HG03135 (cell line): ENCODE data around the gene SLC1A4.

Experiments
- ATAC-seq: cut with Tn5 transposase; IDR thresholded peaks from one replicate; pipeline ENCODE4 v1.9.1; 2021; ENCODE audit warnings: mild to moderate bottlenecking, moderate library complexity; ENCODE audit not compliant: unreplicated experiment

The SLC1A4 gene

DNA sequence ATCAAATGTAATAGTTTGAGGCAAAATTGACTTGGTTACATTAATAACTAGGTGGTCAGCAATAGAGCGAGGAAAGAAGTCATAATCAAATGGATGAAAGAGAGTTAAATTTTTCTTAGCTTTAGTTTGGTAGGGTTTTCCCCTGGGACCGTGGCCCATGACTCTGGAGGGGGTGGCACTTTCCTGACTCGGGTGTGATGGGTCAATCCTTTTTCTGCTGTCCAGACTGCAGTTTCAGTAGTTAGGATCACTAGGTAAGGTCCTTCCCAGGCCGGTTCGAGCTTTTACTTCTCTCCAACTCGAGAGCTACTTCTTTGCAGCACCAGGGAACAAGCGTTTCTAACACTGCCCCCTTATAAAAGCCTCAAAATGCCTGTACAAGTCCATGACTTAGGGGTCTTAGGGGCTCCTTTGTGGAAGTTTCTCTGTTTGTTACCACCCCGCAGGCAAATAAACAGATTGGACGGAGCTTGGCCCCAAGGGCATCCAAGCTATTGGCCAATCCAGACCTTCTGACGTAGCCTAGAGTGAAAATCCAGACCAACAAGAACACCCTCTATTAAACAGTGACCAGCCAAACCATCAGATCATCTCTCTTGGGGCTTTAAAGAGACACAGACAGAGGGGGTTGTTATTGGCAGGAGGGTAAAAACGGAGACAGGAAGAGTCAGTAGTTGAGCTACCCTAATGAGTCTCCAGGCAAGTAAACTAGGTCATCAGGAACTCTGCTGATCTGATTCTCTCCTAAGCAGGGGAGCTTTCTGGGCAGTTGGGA is 57.6 kb downstream of the SLC1A4 start:
- ATAC-seq, result no peak

DNA sequence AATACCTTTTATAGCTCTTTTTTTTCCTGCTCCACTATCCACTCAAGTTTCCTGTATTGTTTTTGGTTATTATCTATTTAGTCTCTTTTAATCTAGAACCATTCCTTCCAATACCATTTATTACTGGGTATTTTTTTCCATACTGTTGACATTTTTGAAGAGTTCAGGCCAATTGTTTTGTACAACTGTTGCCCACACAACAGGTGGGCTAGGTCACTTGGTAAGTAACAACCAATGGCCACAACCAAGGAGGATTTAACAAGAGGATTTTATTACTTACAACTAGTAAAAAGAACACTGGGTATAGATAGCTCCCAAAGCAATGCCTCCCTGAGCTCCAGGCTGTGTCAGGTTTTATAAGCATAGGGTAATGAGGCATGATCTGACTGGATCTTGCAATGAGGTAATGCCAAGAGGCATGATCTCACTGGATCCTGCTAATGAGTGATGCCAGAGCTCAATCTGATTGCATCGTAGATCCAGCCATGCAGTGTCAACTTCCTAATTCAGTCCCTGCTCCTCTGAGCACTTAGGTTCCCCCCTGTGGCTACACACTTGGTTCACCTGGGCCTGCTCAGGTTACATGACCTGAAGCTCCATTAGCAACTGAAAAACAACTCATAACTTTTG is 59.9 kb downstream of the SLC1A4 start:
- ATAC-seq, result no peak

DNA sequence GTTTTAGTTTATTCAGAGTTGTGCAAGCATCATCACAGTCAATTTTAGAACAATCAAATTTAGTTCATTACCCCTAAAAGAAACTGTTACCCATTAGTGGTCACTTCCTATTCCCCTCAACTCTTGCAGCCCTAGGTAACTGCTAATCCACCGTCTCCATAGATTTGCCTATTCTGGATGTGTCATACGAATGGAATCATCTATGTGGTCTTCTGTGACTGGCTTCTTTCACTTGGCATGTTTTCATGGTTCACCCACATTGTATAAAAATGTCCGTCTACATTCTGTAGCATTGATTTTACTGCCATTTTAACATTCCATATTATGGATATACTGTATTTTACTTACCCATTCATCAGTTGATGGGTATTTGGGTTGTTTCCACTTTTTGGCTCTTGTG is 61.7 kb downstream of the SLC1A4 start:
- ATAC-seq, result no peak

DNA sequence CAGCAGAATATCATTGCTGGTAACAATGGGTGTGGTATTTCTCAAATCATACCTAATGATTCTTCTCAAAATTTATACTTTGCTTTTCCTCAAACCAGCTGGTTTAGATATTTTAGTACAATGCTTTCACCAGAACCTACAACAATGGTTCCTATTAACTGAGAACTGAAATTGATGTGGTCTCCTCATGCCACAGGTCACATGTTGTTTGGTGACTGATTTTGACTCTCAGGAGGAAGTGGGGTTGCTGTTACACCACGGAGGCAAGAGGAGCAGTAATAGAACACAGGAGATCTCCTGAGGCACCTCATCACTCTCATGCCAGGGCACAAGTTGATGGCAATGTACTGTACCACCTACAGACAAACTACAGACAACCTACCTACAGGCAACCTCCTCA is 64.0 kb downstream of the SLC1A4 start:
- ATAC-seq, result peak; percentile 43

DNA sequence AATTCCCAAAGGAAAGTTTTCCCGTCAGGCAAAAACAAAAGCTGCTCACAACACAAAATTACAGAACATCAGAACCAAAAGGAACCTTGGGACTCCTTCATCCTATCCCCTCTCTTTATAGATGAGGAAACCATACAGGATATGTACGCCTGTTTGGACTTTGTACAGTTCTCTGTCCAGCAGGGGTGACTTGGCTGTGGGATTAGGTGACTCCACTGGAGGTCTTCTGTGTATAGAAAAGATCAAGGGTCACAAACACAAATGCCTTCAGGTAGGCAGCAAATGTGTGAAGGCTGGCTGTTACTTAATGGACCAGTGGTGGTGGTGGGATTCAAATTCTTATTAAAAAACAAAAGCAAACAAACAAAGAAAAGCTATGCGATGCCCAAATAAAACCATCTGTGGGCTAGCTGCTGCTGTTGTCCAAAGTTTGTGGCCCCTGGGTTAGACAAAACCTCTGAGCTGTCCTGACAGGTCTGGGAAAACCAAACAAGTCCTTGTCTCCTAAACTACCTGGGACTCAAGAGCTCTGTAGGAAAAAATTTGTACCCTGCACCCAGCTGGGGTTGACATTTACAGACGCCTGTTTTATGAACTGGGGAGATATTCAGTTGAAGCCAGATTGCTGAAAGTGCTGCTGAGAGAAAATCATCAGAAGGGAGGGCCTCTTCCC is 65.7 kb downstream of the SLC1A4 start:
- no peak for ATAC-seq

DNA sequence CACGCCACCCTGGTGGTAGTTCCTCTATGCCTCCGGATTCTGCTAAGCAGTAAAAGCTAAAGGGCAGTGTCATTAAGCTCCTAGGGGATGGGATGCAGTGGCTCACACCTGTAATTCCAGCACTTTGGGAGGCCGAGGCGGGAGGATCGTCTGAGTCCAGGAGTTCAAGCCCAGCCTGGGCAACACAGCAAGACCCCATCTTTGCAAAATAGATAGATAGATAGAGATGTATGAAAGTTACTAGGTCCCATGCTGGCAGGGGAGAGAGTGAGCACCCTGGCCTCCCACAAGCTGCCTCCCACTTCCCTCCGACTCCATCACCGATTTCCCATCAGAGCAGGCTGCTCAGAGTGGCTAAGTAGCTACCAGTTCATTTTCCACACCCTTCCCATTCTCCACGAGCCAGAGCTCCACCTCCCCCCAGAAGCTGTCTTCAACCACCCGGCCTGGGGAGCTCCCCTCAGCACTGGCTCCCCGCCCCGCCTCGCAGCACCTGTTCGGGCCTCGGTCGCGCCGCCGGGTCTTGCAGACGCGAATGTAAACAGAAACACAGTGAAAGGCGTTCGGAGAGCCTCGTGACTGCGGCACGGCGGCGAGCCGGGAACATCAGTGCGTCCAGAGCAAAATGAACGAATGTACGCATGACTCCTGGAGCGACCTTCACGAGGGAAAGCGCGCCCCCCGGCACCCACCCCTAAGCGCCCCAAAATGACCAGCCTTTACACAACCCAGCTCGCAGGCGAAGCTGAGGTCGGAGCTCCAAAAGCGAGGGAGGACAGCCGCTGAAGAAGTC is 66.4 kb downstream of the SLC1A4 start:
- peak; percentile 33 for ATAC-seq

DNA sequence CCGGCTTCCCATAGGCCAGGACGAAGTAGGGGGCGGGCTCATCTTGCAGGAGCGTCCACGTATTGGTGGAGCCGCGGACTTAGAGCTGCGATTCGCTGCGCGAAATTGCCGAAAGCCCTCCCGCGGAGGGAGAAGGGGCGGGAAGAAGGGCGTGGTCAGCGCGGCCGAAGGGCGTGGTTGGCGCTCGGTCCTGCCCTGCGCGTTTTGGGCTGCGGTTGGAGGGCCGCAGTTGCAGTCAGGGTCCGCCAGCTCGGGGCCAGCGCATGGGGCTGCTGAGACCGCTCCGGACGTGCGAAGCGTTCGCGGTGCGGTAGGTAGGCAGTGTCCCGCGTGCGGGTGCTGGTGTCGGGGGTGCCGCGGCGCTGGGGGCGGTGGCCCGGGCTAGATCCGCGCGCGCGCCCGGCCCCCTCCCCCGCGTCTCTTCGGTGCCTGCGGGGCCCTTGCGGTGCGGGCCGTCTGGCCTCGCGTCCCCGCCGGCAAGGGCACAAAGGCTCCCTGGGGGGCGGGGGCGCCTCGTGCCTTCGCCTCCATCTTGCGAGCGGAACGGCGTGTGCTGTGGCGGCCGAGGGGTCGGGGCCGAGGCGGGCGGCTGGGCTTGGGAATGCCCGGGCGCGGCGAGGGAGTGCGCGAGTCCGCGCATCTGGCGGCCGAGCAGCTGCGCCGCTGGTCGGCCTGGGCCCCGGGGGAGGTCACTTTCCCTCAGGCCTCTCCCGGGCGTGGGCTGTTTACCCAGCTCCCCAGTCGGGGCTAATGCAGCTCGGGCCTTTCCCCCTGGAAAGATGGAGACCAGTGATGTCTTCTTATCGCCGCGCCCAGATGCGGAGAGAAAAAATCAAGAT is 67.2 kb downstream of the SLC1A4 start, which contains the start of gene CEP68:
Gene CEP68 (plus strand): TSS at position 202 of the 839 bp plus-strand sequence. CDS start 13,029 bp downstream, outside the sequence.
- peak; percentile 83 for ATAC-seq

DNA sequence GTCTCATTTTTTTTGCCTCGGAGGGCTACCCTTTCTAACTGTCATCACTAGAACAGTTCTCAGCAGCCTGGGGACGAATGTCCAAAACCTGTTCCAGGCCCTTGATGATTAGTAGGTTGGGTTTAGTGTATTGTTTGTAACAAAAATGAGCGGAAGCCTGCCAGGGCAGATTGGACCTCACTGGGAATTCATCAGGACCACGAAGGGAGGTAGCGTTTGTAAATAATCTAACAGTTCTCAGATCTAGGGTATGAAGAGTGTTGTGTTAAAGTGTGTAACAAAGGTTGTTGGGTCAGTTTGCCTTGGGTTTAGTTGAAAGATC is 67.8 kb downstream of the SLC1A4 start:
- ATAC-seq, result no peak

DNA sequence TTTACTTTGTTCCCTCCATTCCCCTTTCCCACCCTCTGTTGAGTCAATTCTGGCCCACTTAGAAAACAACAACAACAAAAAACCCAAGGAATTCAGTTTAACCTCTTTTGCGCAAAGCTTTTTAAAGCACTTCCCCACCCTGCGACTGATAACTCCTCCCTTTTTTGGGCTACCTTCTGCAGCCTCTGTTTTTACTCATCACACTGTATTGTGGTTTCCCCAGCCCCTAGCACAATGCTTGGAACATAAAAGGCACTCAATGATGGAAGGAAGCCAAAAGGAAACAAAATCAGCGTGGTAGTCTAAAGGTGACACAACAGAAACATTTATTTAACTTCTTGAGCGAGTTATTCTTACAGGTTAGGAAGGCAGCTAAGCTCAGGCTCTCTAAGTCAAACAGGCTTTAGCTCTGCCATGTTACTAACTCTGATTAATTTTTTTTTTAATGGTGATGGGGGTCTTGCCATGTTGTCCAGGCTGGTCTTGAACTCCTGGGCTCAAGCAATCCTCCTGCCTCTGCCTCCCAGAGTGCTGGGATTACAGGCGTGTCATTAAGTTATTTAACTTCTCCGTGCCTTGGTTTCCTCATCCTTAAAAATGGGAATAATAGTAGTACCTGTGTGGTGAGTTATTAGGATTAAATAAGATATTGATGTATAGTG is 68.3 kb downstream of the SLC1A4 start:
- peak; percentile 25 for ATAC-seq

DNA sequence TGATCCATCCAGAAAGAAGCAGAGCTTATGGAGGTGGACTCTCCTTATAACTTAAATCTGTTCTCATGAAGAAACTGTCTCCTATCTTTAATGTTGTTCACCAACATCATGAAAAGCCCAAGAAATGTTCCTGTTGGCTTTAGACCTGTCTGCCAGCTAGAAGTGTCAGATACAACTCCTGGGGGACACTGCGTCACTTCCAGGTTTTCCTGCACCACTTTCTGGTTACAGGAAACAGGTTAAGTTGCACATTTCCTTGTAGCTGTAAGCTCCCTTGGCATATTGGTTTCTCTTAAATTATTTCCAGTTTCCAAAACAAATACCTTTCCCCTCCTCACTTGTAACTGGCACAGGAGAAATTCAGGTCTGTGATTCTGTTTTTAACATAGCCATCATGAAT is 69.9 kb downstream of the SLC1A4 start:
- ATAC-seq, result no peak

DNA sequence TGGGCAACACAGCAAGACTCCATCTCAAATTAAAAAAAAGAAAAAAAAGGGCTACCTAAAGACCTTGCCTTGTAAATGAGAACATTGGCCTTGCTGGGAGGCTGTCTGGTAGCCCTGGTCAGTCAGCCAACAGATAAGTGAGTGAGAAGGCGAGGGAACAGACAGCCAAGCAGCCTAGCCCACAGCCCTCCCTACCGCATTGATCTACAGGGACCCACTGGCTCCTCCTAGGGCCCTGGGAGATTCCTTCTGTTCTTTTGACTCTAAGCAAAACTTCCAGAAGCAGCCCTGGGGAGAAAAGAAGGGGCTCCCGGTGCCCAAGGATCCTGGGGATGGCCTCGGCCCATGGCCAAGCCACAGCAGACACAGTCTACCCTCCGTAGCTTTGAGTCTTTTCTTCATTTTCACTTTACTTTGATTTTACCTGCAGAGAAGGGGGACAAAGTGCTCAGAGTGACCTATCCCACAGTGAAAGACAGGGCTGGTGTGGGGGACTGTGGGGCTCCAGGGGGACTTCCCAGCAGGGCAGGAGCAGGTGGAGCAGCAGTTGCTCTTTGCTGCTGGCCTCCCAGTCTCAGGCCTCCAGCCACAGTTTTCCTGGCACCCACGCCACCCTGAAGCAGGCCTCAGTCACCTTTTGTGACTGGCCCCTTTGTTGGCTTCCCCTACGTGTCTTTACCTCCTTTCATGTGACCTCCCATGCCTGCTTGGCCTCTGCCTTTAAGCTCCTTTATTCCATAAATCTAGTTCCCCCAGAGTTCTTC is 72.1 kb downstream of the SLC1A4 start:
- ATAC-seq, result no peak

DNA sequence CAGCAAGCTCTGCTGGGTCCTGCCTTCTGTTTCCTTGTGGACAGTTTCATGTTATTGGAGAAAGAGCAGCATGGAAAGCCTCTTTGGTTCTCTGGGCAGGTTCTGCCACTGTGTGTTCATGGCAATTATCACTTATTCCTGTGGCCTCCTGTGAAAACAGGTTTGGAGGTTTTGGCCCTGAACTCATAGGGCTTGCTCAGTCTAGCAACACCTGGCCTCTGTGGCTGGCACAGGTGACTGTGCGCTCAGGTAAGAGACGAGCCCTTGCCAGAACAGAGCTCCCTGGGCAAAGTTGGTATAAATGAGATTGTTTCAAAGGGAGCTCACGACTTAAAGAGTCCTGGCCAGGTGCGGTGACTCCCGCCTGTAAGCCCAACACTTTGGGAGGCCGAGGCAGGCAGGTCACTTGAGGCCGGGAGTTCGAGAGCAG is 72.7 kb downstream of the SLC1A4 start:
- no peak for ATAC-seq

DNA sequence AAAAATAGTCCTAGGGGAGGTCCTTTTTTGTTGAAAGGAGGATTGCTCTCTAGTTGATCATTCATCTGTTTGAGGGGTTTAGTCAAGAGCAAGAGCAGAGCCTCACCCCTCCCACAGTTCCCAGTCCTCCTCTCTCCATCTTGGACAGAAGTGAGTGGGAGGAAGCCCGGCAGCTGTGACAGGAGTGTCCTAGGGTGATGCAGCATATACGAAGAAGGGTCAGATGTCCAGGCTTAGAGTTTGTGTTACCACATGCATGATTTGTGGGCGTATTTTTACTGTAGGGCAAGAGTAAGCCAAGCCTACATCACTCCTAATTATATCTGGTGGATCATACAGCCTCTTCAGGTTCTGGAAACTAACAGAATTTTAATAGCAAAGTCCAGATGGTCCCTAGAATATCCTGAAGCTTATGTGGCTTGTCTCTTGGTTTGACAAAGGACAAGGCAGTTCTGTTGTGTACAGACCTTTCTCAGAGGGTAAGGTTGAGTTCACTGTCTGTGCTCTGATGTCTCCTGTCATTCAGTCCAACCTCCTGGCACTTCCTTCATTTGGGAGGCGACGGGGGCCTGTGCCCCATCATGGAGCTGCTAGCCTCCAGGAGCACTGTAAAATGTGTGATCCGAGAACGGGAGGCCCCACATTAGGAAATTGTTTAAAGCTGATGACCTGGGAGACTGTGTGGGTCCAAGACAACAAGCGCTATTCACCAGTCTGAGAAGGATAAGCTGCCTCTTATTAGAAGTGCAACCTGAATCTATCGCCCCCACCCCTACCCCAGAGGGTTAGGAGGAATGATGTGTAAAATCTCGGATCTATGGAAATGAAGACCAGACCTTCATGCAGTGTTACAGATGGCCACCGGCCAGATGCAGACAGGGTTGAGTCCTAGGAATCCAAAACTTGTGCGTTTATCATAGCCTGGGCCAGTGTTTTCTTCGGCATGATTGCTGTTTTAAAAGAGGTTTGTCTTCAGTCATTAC is 73.9 kb downstream of the SLC1A4 start:
- no peak for ATAC-seq

DNA sequence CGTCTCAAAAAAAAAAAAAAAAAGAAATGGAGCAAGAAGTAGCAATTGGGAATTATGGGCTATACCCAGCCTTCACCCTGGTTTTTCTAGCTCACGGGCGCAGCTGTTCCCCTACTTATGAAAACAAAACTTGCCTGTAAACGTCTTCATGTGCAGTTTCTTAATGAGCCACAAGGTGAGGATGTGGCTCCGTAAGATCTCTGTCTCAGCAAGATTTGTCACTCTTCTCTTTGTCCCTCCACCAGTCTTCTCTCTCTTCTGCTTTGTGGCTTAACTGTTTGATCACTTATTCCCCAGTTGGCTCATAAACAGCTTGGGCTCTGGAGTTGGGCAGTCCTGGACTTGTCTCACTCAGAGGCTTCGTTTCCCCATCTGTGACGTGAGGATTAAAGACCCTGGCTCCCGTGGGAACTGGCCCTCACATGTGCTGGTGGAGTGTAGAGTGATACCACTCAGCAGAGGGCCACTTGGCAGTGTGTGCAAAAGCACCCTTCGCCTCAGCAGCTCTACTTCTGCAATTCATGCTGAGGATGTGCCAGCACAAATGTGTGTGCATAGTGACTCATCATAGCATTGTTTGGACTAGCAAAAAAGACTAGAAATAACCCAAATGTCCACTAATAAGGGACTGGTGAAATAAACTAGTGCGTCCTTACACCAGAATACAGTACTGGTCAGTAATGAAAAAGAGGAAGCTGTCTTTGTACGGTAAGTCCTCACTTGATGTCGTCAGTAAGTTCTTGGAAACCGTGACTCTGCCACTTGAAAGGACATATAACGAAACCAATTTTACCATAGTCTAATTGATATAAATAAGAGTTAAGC is 75.7 kb downstream of the SLC1A4 start:
- peak; percentile 78 for ATAC-seq

DNA sequence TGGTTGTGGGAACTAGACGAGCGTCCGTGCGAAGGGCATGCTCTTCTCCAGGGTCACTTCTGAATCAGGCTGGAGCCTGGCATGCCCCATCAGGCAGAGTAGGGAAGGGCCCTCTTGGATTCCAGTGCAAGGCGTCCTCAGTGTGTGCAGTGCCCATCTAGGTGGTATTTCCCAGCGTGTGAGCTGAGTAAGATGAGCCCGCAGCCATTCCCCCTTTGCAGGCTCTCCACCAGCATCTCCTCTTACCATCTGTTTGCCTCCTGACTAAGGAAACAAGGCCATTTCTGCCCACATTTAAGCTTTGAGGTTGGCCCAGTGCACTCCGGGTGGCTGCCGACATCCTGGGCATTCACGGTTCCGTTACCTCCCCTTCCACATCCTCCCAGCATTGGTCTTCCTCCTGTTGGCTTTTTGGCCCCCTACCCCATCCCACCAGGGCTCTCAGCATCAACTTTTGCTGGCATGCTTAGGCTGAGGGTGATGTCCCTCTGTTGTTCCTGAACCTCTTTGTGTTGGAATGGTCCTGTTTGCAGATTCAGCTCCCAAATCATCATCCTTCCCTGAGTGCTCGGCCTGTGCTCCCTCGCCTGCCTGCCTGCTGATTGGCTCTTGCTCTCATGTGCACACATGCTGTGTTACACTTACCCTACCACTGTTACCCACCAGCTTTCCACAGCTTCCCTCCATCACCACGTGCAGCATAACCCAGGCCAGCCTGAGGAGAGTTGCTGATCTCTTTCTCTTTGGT is 78.8 kb downstream of the SLC1A4 start:
- ATAC-seq, result no peak

DNA sequence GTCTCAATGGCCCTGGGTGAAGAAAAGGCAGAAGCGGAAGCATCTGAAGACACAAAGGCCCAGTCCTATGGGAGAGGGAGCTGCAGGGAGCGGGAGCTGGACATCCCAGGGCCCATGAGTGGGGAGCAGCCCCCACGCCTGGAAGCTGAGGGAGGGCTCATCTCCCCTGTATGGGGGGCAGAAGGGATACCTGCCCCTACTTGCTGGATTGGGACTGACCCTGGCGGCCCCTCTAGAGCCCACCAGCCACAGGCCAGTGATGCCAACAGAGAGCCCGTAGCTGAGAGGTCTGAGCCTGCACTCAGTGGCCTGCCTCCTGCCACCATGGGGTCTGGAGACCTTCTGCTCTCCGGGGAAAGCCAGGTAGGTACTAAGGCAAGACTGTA is 80.2 kb downstream of the SLC1A4 start:
- ATAC-seq, result no peak
